PC-9 (cell line): ENCODE data around the gene DGCR6L. TPM values are rescaled to one million over a fixed set of nuclear protein-coding genes. Genes with fewer than 3 reads are reported as not detected.
"Not testable (repeated sequence)": the region's sequence is repeated elsewhere in the genome, so short reads cannot be mapped to it uniquely, and the experiment has no call there.

Experiments used
- BruUV-seq: library from RNA; stranded (reverse); fragments of 400-500 nt; replicated peaks from 2 replicates; lab custom pipeline; 2021; lab: Mats Ljungman, UMichigan
- CTCF ChIA-PET: fragments of 300-600 bp; sonication (Branson Sonifier 250); formaldehyde crosslinking; loops from one replicate; lab custom pipeline; 2022; ENCODE audit warnings: antibody characterized with exemption; lab: Charles Lee
- POLR2A ChIA-PET: fragments of 300-600 bp; sonication (Branson Sonifier 250); formaldehyde crosslinking; loops from one replicate; lab custom pipeline; 2022; ENCODE audit warnings: antibody characterized with exemption; ENCODE audit not compliant: unreplicated experiment; lab: Charles Lee
- DNase-seq, 2 experiments: peaks; one replicate each; pipeline versions ENCODE4 v3.0.0 to v3.0.0-alpha.2; 2015 to 2022; ENCODE audit warnings: mixed read lengths in 1 of 2
- H2AFZ ChIP-seq: fragments of 200-600 bp; sonication (generic); 2 replicates; pipeline ENCODE4 v1.8.1; 2017; ENCODE audit warnings: antibody characterized with exemption
- H3F3A ChIP-seq: fragments of 200-600 bp; sonication (generic); 2 replicates; pipeline ENCODE4 v1.8.1; 2017; ENCODE audit warnings: antibody characterized with exemption, mild to moderate bottlenecking, low read depth; ENCODE audit not compliant: insufficient read depth
- H3K27ac ChIP-seq: fragments of 200-600 bp; sonication (generic); 2 replicates; pipeline ENCODE4 v1.6.1; 2016; ENCODE audit warnings: mixed run types
- H3K27me3 ChIP-seq: fragments of 200-600 bp; sonication (generic); 2 replicates; pipeline ENCODE4 v1.6.1; 2016; ENCODE audit warnings: low read depth, mixed run types; ENCODE audit not compliant: insufficient read depth
- H3K36me3 ChIP-seq: fragments of 200-600 bp; sonication (generic); 2 replicates; pipeline ENCODE4 v1.6.1; 2016; ENCODE audit warnings: low read depth, mixed run types
- H3K4me1 ChIP-seq: fragments of 200-600 bp; sonication (generic); replicated peaks from 2 replicates; pipeline ENCODE4 v1.6.1; 2016; ENCODE audit warnings: mixed run types; ENCODE audit not compliant: insufficient read depth
- H3K4me2 ChIP-seq: fragments of 200-600 bp; sonication (generic); 2 replicates; pipeline ENCODE4 v1.6.1; 2017; ENCODE audit warnings: mixed run types
- H3K4me3 ChIP-seq: fragments of 200-600 bp; sonication (generic); 2 replicates; pipeline ENCODE4 v1.6.1; 2016; ENCODE audit warnings: mixed run types
- H3K79me2 ChIP-seq: fragments of 200-600 bp; sonication (generic); 2 replicates; pipeline ENCODE4 v1.6.1; 2017; ENCODE audit warnings: low read depth, mixed run types
- H3K9me2 ChIP-seq: fragments of 200-600 bp; sonication (generic); 2 replicates; pipeline ENCODE4 v1.8.1; 2017; ENCODE audit warnings: mild to moderate bottlenecking; ENCODE audit not compliant: insufficient read depth
- H3K9me3 ChIP-seq: fragments of 200-600 bp; sonication (generic); 2 replicates; pipeline ENCODE4 v1.8.1; 2016; ENCODE audit warnings: low read depth; ENCODE audit not compliant: insufficient read depth
- H4K20me1 ChIP-seq: fragments of 200-600 bp; sonication (generic); 2 replicates; pipeline ENCODE4 v1.8.1; 2017; ENCODE audit not compliant: insufficient read depth
- EZH2 ChIP-seq: fragments of 200-600 bp; sonication (generic); IDR thresholded peaks from 2 replicates; pipeline ENCODE4 v1.8.0; 2017; ENCODE audit warnings: antibody characterized with exemption, low read depth
- intact Hi-C: fragments of 100-400 bp; cut with micrococcal nuclease; formaldehyde crosslinking; loops from one replicate; pipeline ENCODE4 v1.10.0; 2022; ENCODE audit not compliant: unreplicated experiment
- total RNA-seq: library from RNA; stranded (reverse); gene quantifications from 2 replicates; pipeline ENCODE4 v1.2.3, GENCODE V29; 2021
- TF ChIP-seq, protein P1 (sequence below): fragments of 200-600 bp; sonication (generic); conservative IDR thresholded peaks from 2 replicates; pipeline ENCODE4 v1.6.1; 2017; ENCODE audit warnings: mixed run types, antibody characterized with exemption, mild to moderate bottlenecking, moderate library complexity

DGCR6L gene
- total RNA-seq, 1 experiment from 2014 or later: 37.6 TPM

DNA sequence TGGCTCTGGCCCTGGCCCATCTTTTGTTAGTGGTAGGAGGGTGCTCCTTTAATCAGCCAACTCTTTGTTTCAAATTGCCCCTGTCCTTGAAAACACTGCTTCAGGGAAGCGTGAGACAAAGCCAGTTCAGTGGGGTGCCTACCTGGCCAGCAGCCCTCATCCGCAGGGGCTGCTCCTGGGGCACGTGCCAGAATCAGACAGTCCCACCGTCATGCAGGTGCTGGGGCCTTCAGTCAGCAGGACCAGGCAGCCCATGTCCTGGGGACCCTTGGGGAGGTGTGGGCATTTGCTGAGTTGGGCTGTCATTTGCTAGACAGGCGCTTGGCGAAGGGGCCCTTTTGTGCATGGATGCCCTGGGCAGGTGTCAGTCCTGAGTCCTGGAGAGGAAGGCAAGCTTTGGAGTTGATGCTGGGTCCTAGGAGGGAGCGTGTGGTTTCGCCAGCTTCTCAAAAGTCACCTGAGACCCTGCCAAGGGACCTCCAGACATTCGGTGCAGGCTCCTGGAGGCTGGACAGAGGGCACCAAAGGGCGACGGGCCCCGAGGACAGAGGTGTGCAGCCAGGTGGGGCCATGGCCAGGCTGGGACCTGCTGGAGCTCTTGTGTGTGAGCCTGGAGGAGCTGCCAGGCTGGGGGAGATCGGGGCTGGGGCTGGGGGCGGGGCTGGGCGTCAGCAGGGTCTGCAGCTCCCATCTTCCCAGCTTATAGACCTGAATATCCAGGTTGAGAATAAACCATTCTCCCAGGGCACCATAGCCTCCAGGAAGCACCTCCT lies 36.8 kb downstream of the DGCR6L start:
- Histone ChIP-seq H3F3A (no peaks in the 10 kb centered on the region), H2AFZ (no peak overlapping the region), H3K27me3 (no peaks in the 10 kb centered on the region; the same call in 1 of the 2 replicates), H3K9me2 (no peaks in the 10 kb centered on the region), H3K27ac (no peak overlapping the region), H3K4me2 (no peak overlapping the region), H3K4me3 (no peak overlapping the region), H3K9me3 (no peaks in the 10 kb centered on the region), H3K4me1 (no peaks in the 10 kb centered on the region), H4K20me1 (no peaks in the 10 kb centered on the region), H3K36me3 (no peaks in the 10 kb centered on the region), H3K79me2 (no peaks in the 10 kb centered on the region)
- POLR2A ChIA-PET: no interaction called here
- TF ChIP-seq, protein P1, sequence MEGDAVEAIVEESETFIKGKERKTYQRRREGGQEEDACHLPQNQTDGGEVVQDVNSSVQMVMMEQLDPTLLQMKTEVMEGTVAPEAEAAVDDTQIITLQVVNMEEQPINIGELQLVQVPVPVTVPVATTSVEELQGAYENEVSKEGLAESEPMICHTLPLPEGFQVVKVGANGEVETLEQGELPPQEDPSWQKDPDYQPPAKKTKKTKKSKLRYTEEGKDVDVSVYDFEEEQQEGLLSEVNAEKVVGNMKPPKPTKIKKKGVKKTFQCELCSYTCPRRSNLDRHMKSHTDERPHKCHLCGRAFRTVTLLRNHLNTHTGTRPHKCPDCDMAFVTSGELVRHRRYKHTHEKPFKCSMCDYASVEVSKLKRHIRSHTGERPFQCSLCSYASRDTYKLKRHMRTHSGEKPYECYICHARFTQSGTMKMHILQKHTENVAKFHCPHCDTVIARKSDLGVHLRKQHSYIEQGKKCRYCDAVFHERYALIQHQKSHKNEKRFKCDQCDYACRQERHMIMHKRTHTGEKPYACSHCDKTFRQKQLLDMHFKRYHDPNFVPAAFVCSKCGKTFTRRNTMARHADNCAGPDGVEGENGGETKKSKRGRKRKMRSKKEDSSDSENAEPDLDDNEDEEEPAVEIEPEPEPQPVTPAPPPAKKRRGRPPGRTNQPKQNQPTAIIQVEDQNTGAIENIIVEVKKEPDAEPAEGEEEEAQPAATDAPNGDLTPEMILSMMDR: no peak
- no peak for TF ChIP-seq EZH2
- BruUV-seq: no TSS peak
- DNase-seq: no peak
- intact Hi-C loops: loop anchor here (10.0 kb wide), 1 partner anchor 318 kb away; no protein-coding TSS in a partner anchor
- CTCF ChIA-PET: interaction anchor here (0.8 kb wide), 1 partner anchor 126 kb away, joined by 11 read pairs; no protein-coding TSS in a partner anchor

GRCh38 chr22:20281891-20282290 lies 38.0 kb downstream of the DGCR6L start:
- Histone ChIP-seq H3K9me2 (no peaks in the 10 kb centered on the region), H3K27me3 (no peaks in the 10 kb centered on the region; the same call in 1 of the 2 replicates), H4K20me1 (no peaks in the 10 kb centered on the region), H3F3A (no peaks in the 10 kb centered on the region), H3K36me3 (no peaks in the 10 kb centered on the region), H3K4me3 (no peak overlapping the region), H3K27ac (no peak overlapping the region), H3K4me2 (no peak overlapping the region), H3K79me2 (no peaks in the 10 kb centered on the region), H3K9me3 (no peaks in the 10 kb centered on the region), H3K4me1 (no peaks in the 10 kb centered on the region), H2AFZ (no peak overlapping the region)
- TF ChIP-seq, protein P1: no peak
- TF ChIP-seq EZH2: no peak
- CTCF ChIA-PET: no interaction called here
- DNase-seq: no peak
- POLR2A ChIA-PET: no interaction called here
- intact Hi-C loops: loop anchor here (10.0 kb wide), 1 partner anchor 317 kb away; no protein-coding TSS in a partner anchor
- BruUV-seq: no TSS peak

DNA sequence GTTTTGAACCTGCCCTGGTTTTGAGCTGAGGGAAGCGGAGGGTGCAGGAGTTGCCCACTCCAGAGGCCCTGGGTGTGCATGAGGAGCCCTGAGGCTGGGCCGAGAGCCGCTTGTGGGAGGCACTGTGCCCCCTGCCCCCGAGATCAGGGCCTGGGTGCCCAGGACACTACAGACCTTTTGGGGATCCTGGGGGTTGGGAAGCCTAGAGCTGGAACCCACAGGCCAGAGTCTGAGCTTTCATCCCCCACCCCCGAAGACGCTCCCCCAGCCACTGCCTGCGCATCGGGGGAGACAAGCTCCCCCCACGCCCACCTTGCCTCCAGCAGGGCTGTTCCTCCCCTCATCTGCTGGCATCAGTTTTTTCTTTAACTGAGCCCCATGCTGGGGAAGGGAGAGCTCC lies 38.4 kb downstream of the DGCR6L start:
- CTCF ChIA-PET, H3K36me3 ChIP-seq, H3K9me3 ChIP-seq, H3K4me3 ChIP-seq, H3K4me2 ChIP-seq, H3K27ac ChIP-seq, POLR2A ChIA-PET, H3K27me3 ChIP-seq, BruUV-seq, H4K20me1 ChIP-seq, DNase-seq, H3K9me2 ChIP-seq, H3K4me1 ChIP-seq, H3F3A ChIP-seq, H3K79me2 ChIP-seq, H2AFZ ChIP-seq: not testable (repeated sequence)
- intact Hi-C loops: loop anchor here (10.0 kb wide), 1 partner anchor 317 kb away; no protein-coding TSS in a partner anchor
